ENCODE measurements around the gene OR2K2. TPM values are rescaled to one million over a fixed set of nuclear protein-coding genes. Genes with fewer than 3 reads are reported as not detected.
"Not testable (repeated sequence)": the region's sequence is repeated elsewhere in the genome, so short reads cannot be mapped to it uniquely, and the experiment has no call there.

Gene OR2K2
- total and polyA plus RNA-seq, 4 donors: not detected

DNA sequence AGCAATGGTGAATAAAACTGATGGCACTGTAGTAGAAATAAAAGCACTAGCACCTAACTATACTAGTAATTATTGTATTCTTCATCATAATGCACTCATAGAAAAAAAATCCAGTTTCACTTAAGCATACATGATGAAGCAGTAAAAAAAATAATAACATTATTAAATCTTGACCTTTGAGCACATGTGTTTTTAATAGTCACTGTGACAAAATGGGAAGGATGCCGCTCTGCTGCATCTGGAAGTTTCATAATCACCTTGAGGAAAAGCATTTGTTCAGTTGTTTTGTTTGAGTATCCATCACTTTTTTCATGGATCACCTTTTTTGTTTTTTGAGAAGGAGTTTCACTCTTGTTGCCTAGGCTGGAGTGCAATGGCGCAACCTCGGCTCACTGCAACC, 13.2 kb downstream of the OR2K2 start:
- no peak for DNase-seq
- Histone ChIP-seq H3K27me3 (ENCODE audit: control insufficient read depth in 3 of 3, insufficient read depth in 3 of 3, low read length in 2 of 3) (no peaks in the 10 kb centered on the region), H3K4me1 (ENCODE audit: control insufficient read depth in 5 of 5, insufficient read depth in 5 of 5, low read length in 5 of 5) (no peaks in the 10 kb centered on the region), H3K36me3 (ENCODE audit: control insufficient read depth in 4 of 4, insufficient read depth in 4 of 4, low read length in 4 of 4) (no peaks in the 10 kb centered on the region), H3K9me3 (ENCODE audit: control insufficient read depth in 4 of 4, insufficient read depth in 3 of 4, low read length in 3 of 4) (peaks cover 0 to 2% (median 0%) of the 10 kb centered on the region in 4 donors), H3K4me3 (no peak overlapping the region), H3K27ac (ENCODE audit: low read depth in 1 of 2, low read length in 1 of 2) (no peak overlapping the region), H3K9ac (ENCODE audit: insufficient read depth in 1 of 2, low read length in 2 of 2) (no peak overlapping the region)
- TF ChIP-seq, protein P1, sequence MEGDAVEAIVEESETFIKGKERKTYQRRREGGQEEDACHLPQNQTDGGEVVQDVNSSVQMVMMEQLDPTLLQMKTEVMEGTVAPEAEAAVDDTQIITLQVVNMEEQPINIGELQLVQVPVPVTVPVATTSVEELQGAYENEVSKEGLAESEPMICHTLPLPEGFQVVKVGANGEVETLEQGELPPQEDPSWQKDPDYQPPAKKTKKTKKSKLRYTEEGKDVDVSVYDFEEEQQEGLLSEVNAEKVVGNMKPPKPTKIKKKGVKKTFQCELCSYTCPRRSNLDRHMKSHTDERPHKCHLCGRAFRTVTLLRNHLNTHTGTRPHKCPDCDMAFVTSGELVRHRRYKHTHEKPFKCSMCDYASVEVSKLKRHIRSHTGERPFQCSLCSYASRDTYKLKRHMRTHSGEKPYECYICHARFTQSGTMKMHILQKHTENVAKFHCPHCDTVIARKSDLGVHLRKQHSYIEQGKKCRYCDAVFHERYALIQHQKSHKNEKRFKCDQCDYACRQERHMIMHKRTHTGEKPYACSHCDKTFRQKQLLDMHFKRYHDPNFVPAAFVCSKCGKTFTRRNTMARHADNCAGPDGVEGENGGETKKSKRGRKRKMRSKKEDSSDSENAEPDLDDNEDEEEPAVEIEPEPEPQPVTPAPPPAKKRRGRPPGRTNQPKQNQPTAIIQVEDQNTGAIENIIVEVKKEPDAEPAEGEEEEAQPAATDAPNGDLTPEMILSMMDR (IDR thresholded peaks at IDR 0.05; ENCODE audit: control extremely low read depth, extremely low read depth): no peak
- 65 to 83% methylated on average over 3 of the region's 3 CpGs for WGBS, 2 donors
- no peak for ATAC-seq (ENCODE audit: insufficient read depth, low FRiP score)

- Histone ChIP-seq H3K4me1 (ENCODE audit: control insufficient read depth in 5 of 5, insufficient read depth in 5 of 5, low read length in 5 of 5) (no peaks in the 10 kb centered on the region), H3K9ac (ENCODE audit: insufficient read depth in 1 of 2, low read length in 2 of 2) (no peak overlapping the region), H3K9me3 (ENCODE audit: control insufficient read depth in 4 of 4, insufficient read depth in 3 of 4, low read length in 3 of 4) (no peaks in the 10 kb centered on the region), H3K4me3 (no peak overlapping the region), H3K36me3 (ENCODE audit: control insufficient read depth in 4 of 4, insufficient read depth in 4 of 4, low read length in 4 of 4) (no peaks in the 10 kb centered on the region), H3K27ac (ENCODE audit: low read depth in 1 of 2, low read length in 1 of 2) (no peak overlapping the region), H3K27me3 (ENCODE audit: control insufficient read depth in 3 of 3, insufficient read depth in 3 of 3, low read length in 2 of 3) (no peaks in the 10 kb centered on the region)
- WGBS, 2 donors: 89 to 94% methylated on average over 5 of the region's 5 CpGs
- TF ChIP-seq, protein P1 (IDR thresholded peaks at IDR 0.05; ENCODE audit: control extremely low read depth, extremely low read depth): no peak
- ATAC-seq (ENCODE audit: insufficient read depth, low FRiP score): no peak
- DNase-seq: no peak
Measured at GRCh38 chr9:111305914-111306313, 24.1 kb downstream of the OR2K2 start.

- H3K9me3 ChIP-seq (ENCODE audit: control insufficient read depth in 4 of 4, insufficient read depth in 3 of 4, low read length in 3 of 4); ATAC-seq (ENCODE audit: insufficient read depth, low FRiP score); H3K27ac ChIP-seq (ENCODE audit: low read depth in 1 of 2, low read length in 1 of 2); H3K4me1 ChIP-seq (ENCODE audit: control insufficient read depth in 5 of 5, insufficient read depth in 5 of 5, low read length in 5 of 5); DNase-seq; H3K4me3 ChIP-seq; H3K36me3 ChIP-seq (ENCODE audit: control insufficient read depth in 4 of 4, insufficient read depth in 4 of 4, low read length in 4 of 4); H3K9ac ChIP-seq (ENCODE audit: insufficient read depth in 1 of 2, low read length in 2 of 2); H3K27me3 ChIP-seq (ENCODE audit: control insufficient read depth in 3 of 3, insufficient read depth in 3 of 3, low read length in 2 of 3): not testable (repeated sequence)
- 80 to 93% methylated on average over 6 of the region's 6 CpGs for WGBS, 2 donors
Measured at GRCh38 chr9:111304000-111304399, 26.0 kb downstream of the OR2K2 start.

DNA sequence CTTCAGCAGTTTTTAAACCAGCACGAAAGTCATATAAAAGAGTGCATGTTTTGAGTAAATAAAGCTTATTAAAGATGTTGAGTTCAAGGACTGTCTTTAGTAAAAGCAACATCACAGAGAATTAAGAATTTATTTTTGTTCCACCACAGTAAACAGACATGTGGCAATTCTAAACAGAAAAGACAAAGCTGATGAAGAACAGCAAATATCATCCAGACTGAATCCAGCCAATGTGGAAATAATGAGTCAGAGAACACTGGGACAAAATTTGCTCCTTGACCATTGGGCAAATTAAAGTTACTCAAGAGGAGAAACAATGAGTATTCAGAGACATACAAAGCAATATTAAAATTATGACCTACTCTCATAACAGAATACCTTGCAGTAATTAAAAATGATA, 28.8 kb downstream of the OR2K2 start:
- Histone ChIP-seq H3K9ac (ENCODE audit: insufficient read depth in 1 of 2, low read length in 2 of 2) (no peak overlapping the region), H3K4me1 (ENCODE audit: control insufficient read depth in 5 of 5, insufficient read depth in 5 of 5, low read length in 5 of 5) (peaks cover 0 to 12% (median 0%) of the 10 kb centered on the region in 5 donors), H3K27ac (ENCODE audit: low read depth in 1 of 2, low read length in 1 of 2) (no peak overlapping the region), H3K27me3 (ENCODE audit: control insufficient read depth in 3 of 3, insufficient read depth in 3 of 3, low read length in 2 of 3) (no peaks in the 10 kb centered on the region), H3K4me3 (no peak overlapping the region), H3K9me3 (ENCODE audit: control insufficient read depth in 4 of 4, insufficient read depth in 3 of 4, low read length in 3 of 4) (no peaks in the 10 kb centered on the region), H3K36me3 (ENCODE audit: control insufficient read depth in 4 of 4, insufficient read depth in 4 of 4, low read length in 4 of 4) (no peaks in the 10 kb centered on the region)
- 77 to 91% methylated on average over 1 of the region's 1 CpG for WGBS, 2 donors
- ATAC-seq (ENCODE audit: insufficient read depth, low FRiP score): no peak
- DNase-seq: no peak
- TF ChIP-seq, protein P1 (IDR thresholded peaks at IDR 0.05; ENCODE audit: control extremely low read depth, extremely low read depth): no peak
